H9 (cell line): ENCODE data around the gene TIAM1. TPM values are rescaled to one million over a fixed set of nuclear protein-coding genes. Genes with fewer than 3 reads are reported as not detected.

Experiments used
- DNase-seq: peaks from one replicate; pipeline ENCODE4 v3.0.0-alpha.2; 2017
- H2AFZ ChIP-seq: one replicate; pipeline ENCODE4 v1.6.1; 2013; ENCODE audit warnings: mild to moderate bottlenecking, low read length, control low read depth, moderate library complexity
- H2AK5ac ChIP-seq: 2 replicates; pipeline ENCODE4 v1.6.1; 2013; ENCODE audit warnings: low read length, control low read depth, mixed read lengths; ENCODE audit not compliant: insufficient read length
- H2BK120ac ChIP-seq: one replicate; pipeline ENCODE4 v1.6.1; 2013; ENCODE audit warnings: low read depth, mild to moderate bottlenecking, low read length, control low read depth, inconsistent platforms; ENCODE audit not compliant: poor library complexity, severe bottlenecking
- H2BK12ac ChIP-seq: 2 replicates; pipeline ENCODE4 v1.6.1; 2013; ENCODE audit warnings: low read length, control low read depth, mixed read lengths, low read depth; ENCODE audit not compliant: insufficient read length
- H2BK15ac ChIP-seq: 2 replicates; pipeline ENCODE4 v1.6.1; 2013; ENCODE audit warnings: low read depth, low read length, control low read depth
- H2BK20ac ChIP-seq: one replicate; pipeline ENCODE4 v1.6.1; 2013; ENCODE audit warnings: low read depth, mild to moderate bottlenecking, low read length, control low read depth, inconsistent platforms; ENCODE audit not compliant: poor library complexity, severe bottlenecking
- H2BK5ac ChIP-seq: 2 replicates; pipeline ENCODE4 v1.6.1; 2013; ENCODE audit warnings: low read length, control low read depth, mixed read lengths; ENCODE audit not compliant: insufficient read length
- H3K14ac ChIP-seq: 2 replicates; pipeline ENCODE4 v1.6.1; 2013; ENCODE audit warnings: low read length, control low read depth; ENCODE audit not compliant: insufficient read depth
- H3K18ac ChIP-seq: 2 replicates; pipeline ENCODE4 v1.6.1; 2013; ENCODE audit warnings: low read depth, mild to moderate bottlenecking, mixed read lengths, low read length, control low read depth; ENCODE audit not compliant: insufficient read length
- H3K23ac ChIP-seq: 2 replicates; pipeline ENCODE4 v1.6.1; 2013; ENCODE audit warnings: low read length, control low read depth, mixed read lengths, low read depth; ENCODE audit not compliant: insufficient read length
- H3K23me2 ChIP-seq: 2 replicates; pipeline ENCODE4 v1.6.1; 2013; ENCODE audit warnings: low read depth, mild to moderate bottlenecking, mixed read lengths, low read length, control low read depth; ENCODE audit not compliant: insufficient read length, poor library complexity, severe bottlenecking
- H3K27ac ChIP-seq: 2 replicates; pipeline ENCODE4 v1.5.1; 2013; ENCODE audit warnings: low read length, control low read depth, mixed read lengths, low read depth; ENCODE audit not compliant: insufficient read length
- H3K27me3 ChIP-seq: 2 replicates; pipeline ENCODE4 v1.6.1; 2013; ENCODE audit warnings: low read length, control low read depth, inconsistent platforms; ENCODE audit not compliant: insufficient read depth
- H3K4ac ChIP-seq: 2 replicates; pipeline ENCODE4 v1.6.1; 2013; ENCODE audit warnings: low read depth, mild to moderate bottlenecking, control low read depth, inconsistent platforms, low read length, moderate library complexity
- H3K4me1 ChIP-seq: 2 replicates; pipeline ENCODE4 v1.6.1; 2013; ENCODE audit warnings: low read length, control low read depth, inconsistent platforms; ENCODE audit not compliant: insufficient read depth
- H3K4me2 ChIP-seq: 2 replicates; pipeline ENCODE4 v1.6.1; 2013; ENCODE audit warnings: low read length, control low read depth, mixed read lengths; ENCODE audit not compliant: insufficient read length, insufficient read depth
- H3K56ac ChIP-seq: 2 replicates; pipeline ENCODE4 v1.6.1; 2013; ENCODE audit warnings: low read depth, mild to moderate bottlenecking, mixed read lengths, low read length, control low read depth; ENCODE audit not compliant: insufficient read length
- H3K79me1 ChIP-seq: 2 replicates; pipeline ENCODE4 v1.6.1; 2013; ENCODE audit warnings: low read depth, mild to moderate bottlenecking, moderate library complexity, low read length, control low read depth, inconsistent platforms; ENCODE audit not compliant: insufficient read depth, poor library complexity, severe bottlenecking
- H3K79me2 ChIP-seq: 2 replicates; pipeline ENCODE4 v1.6.1; 2013; ENCODE audit warnings: low read length, control low read depth, inconsistent platforms; ENCODE audit not compliant: insufficient read depth
- H3K9ac ChIP-seq: 2 replicates; pipeline ENCODE4 v1.6.1; 2013; ENCODE audit warnings: low read length, control low read depth, mixed read lengths; ENCODE audit not compliant: insufficient read length; ENCODE audit errors: extremely low read depth
- H3K9me3 ChIP-seq: one replicate; pipeline ENCODE4 v1.6.1; 2013; ENCODE audit warnings: low read depth, low read length, inconsistent platforms; ENCODE audit not compliant: control insufficient read depth
- H3T11ph ChIP-seq: one replicate; pipeline ENCODE4 v1.6.1; 2013; ENCODE audit warnings: mild to moderate bottlenecking, low read length, control low read depth, inconsistent platforms
- H4K20me1 ChIP-seq: one replicate; pipeline ENCODE4 v1.6.1; 2013; ENCODE audit not compliant: control insufficient read depth, insufficient read length, insufficient read depth
- H4K5ac ChIP-seq: 2 replicates; pipeline ENCODE4 v1.6.1; 2013; ENCODE audit warnings: low read depth, mild to moderate bottlenecking, mixed read lengths, low read length, control low read depth; ENCODE audit not compliant: insufficient read length
- H4K8ac ChIP-seq: replicated peaks from 2 replicates; pipeline ENCODE4 v1.6.1; 2013; ENCODE audit warnings: low read length, control low read depth, mixed read lengths, low read depth; ENCODE audit not compliant: insufficient read length
- H4K91ac ChIP-seq: 2 replicates; pipeline ENCODE4 v1.6.1; 2013; ENCODE audit warnings: low read depth, mild to moderate bottlenecking, moderate library complexity, mixed read lengths, low read length, control low read depth; ENCODE audit not compliant: insufficient read length
- H3K27ac Mint-ChIP-seq, 3 experiments: 2 replicates in 2 of 3; 3 replicates in 1 of 3; pipeline ENCODE4 v1.8.0; 2020 to 2021; ENCODE audit warnings: mixed read lengths in 3 of 3, mild to moderate bottlenecking in 1 of 3, moderate library complexity in 1 of 3
- H3K27me3 Mint-ChIP-seq: 2 replicates; pipeline ENCODE4 v1.8.0; 2021; ENCODE audit warnings: low read depth, mild to moderate bottlenecking, moderate library complexity, mixed read lengths
- H3K36me3 Mint-ChIP-seq, 3 experiments: 2 replicates in 2 of 3; 3 replicates in 1 of 3; pipeline ENCODE4 v1.8.0; 2020 to 2021; ENCODE audit warnings: low read depth in 3 of 3, mixed read lengths in 3 of 3; ENCODE audit not compliant: insufficient read depth in 1 of 3
- H3K4me1 Mint-ChIP-seq, 2 experiments: 2 replicates each; pipeline ENCODE4 v1.8.0; 2020; ENCODE audit warnings: mixed read lengths in 2 of 2
- H3K4me3 Mint-ChIP-seq, 2 experiments: 2 replicates in 1 of 2; 3 replicates in 1 of 2; pipeline ENCODE4 v1.8.0; 2020 to 2021; ENCODE audit warnings: mild to moderate bottlenecking in 2 of 2, mixed read lengths in 2 of 2, moderate library complexity in 1 of 2
- H3K9me3 Mint-ChIP-seq, 2 experiments: 2 replicates in 1 of 2; 3 replicates in 1 of 2; pipeline ENCODE4 v1.8.0; 2020; ENCODE audit warnings: mild to moderate bottlenecking in 2 of 2, mixed read lengths in 2 of 2, moderate library complexity in 1 of 2
- CTCF ChIP-seq: fragments of 200-600 bp; sonication (generic); conservative IDR thresholded peaks from 3 replicates; pipeline ENCODE4 v1.8.0; 2021; ENCODE audit warnings: antibody characterized with exemption, mild to moderate bottlenecking
- WGBS: extraction: QIAGEN DNeasy Blood & Tissue Kit; methylation state at CpG from one replicate; pipeline ENCODE4 v1.1.7; 2013; ENCODE audit warnings: missing lambda C conversion rate, low lambda C conversion rate, mixed read lengths; ENCODE audit not compliant: insufficient read length; ENCODE audit errors: extremely low coverage; 5-methylcytosine and 5-hydroxymethylcytosine counted together
- total RNA-seq: library from RNA; stranded (reverse); gene quantifications from 2 replicates; pipeline ENCODE4 v1.2.1, GENCODE V29; 2021

TIAM1 gene
- total RNA-seq, 1 experiment from 2014 or later = 23.1 TPM

GRCh38 chr21:31366825-31367224 is 22.8 kb upstream of the TIAM1 start:
- Histone ChIP-seq H2BK20ac (no peak overlapping the region), H4K8ac (no peak overlapping the region), H3K4me1 (no peaks in the 10 kb centered on the region; the same call in 1 of the 2 replicates), H3T11ph (no peak overlapping the region), H3K79me2 (no peaks in the 10 kb centered on the region), H4K20me1 (no peaks in the 10 kb centered on the region), H4K5ac (no peak overlapping the region), H3K18ac (no peak overlapping the region), H3K4ac (no peak overlapping the region), H4K91ac (no peak overlapping the region), H2BK12ac (no peak overlapping the region), H2AFZ (no peak overlapping the region), H3K79me1 (no peaks in the 10 kb centered on the region), H3K23me2 (no peaks in the 10 kb centered on the region), H3K9me3 (no peaks in the 10 kb centered on the region), H3K9ac (no peak overlapping the region), H2AK5ac (no peak overlapping the region), H3K4me2 (no peak overlapping the region), H2BK15ac (no peak overlapping the region), H3K27ac (no peak overlapping the region), H3K56ac (no peak overlapping the region), H3K14ac (no peak overlapping the region), H2BK5ac (no peak overlapping the region), H3K23ac (no peak overlapping the region), H2BK120ac (no peak overlapping the region), H3K27me3 (no peaks in the 10 kb centered on the region)
- no peak for DNase-seq
- WGBS = no CpG with 5 or more reads among the region's 2 CpGs
- Mint-ChIP-seq H3K36me3 (no peaks in the 10 kb centered on the region), H3K4me3 (no peak overlapping the region), H3K27ac (no peak overlapping the region; a peak in 2 of 7 replicates), H3K4me1 (peaks cover 9 to 16% of the 10 kb centered on the region in 2 experiments), H3K27me3 (no peaks in the 10 kb centered on the region; the same call in 1 of the 2 replicates), H3K9me3 (no peaks in the 10 kb centered on the region)
- TF ChIP-seq CTCF = no peak
